PC-9 (cell line): ENCODE data around the gene MAGEB18.

ENCODE experiments used
- EZH2 ChIP-seq: fragments of 200-600 bp; sonication (generic); IDR thresholded peaks from 2 replicates; pipeline ENCODE4 v1.8.0; 2017; ENCODE audit warnings: antibody characterized with exemption, low read depth
- TF ChIP-seq, protein P1 (sequence below): fragments of 200-600 bp; sonication (generic); conservative IDR thresholded peaks from 2 replicates; pipeline ENCODE4 v1.6.1; 2017; ENCODE audit warnings: mixed run types, antibody characterized with exemption, mild to moderate bottlenecking, moderate library complexity

GRCh38 chrX:26100421-26100920 lies 37.7 kb upstream of the MAGEB18 start:
- no peak for TF ChIP-seq EZH2
- TF ChIP-seq, protein P1, sequence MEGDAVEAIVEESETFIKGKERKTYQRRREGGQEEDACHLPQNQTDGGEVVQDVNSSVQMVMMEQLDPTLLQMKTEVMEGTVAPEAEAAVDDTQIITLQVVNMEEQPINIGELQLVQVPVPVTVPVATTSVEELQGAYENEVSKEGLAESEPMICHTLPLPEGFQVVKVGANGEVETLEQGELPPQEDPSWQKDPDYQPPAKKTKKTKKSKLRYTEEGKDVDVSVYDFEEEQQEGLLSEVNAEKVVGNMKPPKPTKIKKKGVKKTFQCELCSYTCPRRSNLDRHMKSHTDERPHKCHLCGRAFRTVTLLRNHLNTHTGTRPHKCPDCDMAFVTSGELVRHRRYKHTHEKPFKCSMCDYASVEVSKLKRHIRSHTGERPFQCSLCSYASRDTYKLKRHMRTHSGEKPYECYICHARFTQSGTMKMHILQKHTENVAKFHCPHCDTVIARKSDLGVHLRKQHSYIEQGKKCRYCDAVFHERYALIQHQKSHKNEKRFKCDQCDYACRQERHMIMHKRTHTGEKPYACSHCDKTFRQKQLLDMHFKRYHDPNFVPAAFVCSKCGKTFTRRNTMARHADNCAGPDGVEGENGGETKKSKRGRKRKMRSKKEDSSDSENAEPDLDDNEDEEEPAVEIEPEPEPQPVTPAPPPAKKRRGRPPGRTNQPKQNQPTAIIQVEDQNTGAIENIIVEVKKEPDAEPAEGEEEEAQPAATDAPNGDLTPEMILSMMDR: no peak
